HG03060 (cell line): Measurements from ENCODE around the gene NPPC.

ENCODE experiments used
- ATAC-seq: cut with Tn5 transposase; IDR thresholded peaks from one replicate; pipeline ENCODE4 v1.9.1; 2021; ENCODE audit warnings: low read depth, moderate number of reproducible peaks; ENCODE audit not compliant: unreplicated experiment

The NPPC gene

GRCh38 chr2:231936491-231936890 lies 10.3 kb upstream of the NPPC start:
- no peak for ATAC-seq

DNA sequence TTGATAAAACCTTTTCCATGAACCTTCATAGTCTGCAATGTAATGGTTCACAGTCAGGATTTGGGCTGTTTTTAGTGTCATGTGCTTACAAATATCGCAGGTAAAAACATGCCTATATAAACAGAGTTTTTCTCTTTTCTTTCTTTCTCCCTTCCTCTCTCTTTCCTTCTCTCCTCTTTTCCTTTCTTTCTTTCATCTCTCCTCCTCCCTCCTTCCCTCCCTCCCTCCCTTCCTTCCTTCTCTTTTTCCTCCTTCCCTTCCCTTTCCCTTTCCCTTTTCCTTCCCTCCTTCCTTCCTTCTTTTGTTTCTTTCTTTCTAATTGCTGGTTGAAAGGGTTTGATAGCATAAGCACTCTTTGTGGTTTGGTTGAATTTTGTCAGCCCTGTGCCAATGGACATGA lies 9.6 kb upstream of the NPPC start:
- ATAC-seq: no peak

- no peak for ATAC-seq
These were observed 9.0 kb upstream of the NPPC start for GRCh38 chr2:231935207-231935524.

- no peak for ATAC-seq
These were observed 8.4 kb upstream of the NPPC start for GRCh38 chr2:231934441-231935206.

DNA sequence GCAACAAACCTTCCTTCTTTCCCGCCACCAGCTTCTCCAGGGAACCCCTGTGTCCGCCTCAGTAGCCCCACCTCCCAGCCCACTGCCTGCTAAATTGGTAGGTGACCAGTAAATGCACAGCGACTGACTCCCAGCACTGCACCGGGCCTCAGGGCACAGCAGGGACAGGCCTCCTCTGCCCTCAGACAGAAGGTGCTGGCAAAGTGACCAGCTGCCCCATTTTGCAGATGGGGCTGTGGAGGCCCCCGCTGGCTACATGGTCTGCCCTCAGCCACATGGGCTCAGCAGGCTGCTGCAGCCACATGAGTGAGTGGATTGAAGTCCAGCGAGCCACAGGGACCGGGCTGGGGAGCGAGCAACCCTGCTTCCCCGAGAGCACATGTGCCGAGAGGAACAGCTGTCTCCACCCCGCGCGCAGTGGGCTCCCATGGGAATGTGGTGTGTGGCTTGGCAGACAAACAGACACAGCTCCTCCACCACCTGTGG lies 7.8 kb upstream of the NPPC start:
- no peak for ATAC-seq

DNA sequence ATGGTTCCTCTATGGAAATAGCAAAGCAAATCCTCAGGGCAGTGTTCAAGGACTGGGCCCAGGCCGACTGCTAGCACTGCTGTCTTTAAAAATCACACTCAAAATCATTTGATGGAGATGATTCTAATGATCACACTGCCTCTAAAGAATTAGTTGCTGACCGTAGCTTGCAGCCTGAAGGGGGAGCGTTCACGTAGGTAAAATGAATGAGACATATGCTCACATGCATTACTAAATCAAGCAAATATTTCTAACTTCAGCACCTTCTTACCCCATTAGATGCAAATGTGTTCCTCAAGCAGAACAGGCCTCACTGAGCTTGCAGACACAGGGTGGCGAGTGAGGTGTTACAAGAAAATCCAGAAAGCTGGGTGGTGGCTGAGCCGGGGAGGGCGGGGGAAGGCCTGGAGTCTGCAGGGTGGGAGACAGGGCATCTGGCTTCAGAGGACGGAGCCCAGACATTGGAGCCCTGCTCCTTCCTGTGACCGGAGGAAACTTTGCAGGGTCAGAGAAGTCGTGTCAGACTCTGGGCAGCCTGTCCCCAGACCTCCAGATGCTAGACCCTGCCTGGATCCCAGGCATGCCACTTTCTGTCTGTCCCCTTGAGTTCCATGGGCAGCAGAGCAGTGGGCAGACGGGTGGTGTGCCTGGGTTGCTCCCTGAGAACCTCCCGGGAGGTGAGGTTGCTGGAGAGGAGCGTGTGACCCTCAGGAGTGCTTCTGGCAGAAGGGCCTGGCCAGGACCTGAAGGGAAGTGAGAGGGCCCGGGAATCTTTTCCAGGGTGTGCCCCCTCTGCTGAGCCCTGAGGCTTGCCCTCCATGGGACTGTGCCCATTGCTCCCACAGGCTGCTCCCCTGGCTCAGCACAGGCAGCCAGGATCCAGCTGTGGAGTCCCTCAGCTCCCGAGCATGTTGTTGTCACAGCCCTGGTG lies 7.1 kb upstream of the NPPC start:
- no peak for ATAC-seq

- ATAC-seq: no peak
These were observed 6.4 kb upstream of the NPPC start for GRCh38 chr2:231932711-231932970.

DNA sequence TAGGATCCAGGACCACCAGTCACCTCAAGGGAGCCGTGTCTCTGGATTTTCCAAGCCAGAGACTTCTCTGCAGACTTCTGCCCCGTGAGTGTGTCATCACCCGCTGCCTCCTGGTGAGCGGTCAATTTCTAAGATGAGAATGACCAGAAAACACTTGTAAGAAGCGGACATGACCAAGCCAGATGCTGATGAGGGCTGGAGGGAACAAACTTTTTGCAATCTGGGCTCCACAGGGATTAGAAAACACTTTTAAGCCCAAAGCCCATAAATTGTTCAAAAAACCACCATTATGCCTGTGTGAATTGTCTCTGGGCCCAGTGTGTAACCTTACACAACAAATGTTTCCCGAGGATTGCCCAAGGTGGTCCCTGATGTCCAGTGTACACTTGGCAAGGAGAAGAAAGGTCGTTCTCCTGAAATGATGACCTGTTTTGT lies 5.3 kb upstream of the NPPC start:
- no peak for ATAC-seq

- no peak for ATAC-seq
These were observed 4.5 kb upstream of the NPPC start for GRCh38 chr2:231930593-231931281.

- ATAC-seq: no peak
These were observed 3.9 kb upstream of the NPPC start for GRCh38 chr2:231929961-231930592.

DNA sequence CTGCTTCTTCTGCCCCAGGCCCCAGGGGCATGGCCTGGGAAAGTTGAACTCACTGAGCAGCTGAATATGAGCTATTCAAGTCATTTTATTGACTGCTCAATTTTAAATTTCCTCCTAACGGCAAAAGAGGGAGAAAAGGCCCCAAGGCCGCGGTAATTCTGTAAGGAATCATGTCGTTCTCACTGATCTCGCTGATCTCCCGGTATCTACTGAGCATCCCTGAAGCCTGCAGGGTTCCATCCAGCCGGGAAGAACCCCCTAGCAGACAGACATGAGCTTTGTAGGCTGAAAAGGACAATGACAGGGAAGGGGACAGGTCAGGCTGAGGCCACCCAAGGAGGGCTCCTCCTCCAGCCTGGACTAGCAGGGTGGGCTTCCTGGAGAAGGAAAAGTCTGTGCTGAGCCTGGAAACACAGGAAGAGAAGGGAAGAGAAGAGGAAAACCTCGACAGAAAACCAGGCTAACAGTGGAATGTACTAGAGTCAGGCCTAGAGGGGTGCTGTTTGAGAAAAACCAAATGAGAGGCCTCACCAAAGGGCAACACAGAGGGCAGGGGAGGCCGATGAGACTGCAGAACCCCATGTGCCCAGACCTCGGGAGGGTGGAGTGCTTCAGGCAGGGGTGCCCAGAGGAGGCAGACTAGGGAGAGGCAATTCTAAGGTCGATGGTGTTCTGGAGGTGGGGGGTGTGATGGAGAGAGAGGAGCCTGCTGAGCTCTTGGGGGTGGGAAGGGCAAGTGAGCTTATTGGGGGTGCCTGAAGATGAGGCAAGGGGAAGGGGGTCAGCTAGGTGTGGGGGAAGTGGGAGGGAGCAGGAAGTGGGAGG lies 2.9 kb upstream of the NPPC start:
- no peak for ATAC-seq

DNA sequence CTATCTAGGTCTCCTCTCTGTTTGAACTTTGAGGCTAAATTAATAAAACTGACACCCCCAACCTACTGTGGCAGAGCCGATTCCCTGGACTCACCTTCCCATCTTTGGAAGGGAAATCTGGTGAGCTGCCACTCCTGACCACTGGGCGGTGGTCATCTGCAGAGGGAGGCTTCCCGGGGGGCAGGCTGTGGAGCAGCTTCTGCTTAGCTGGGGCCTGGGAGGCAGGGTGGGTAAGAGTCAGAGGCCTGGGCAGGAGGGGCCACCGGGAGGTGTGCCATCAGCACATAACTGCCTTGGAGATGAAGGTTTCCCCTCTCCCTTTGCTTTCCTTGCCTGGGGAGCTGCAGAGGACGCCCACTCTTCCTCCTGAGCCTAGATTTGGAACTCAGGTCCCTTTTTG lies 2.3 kb upstream of the NPPC start:
- ATAC-seq: no peak

DNA sequence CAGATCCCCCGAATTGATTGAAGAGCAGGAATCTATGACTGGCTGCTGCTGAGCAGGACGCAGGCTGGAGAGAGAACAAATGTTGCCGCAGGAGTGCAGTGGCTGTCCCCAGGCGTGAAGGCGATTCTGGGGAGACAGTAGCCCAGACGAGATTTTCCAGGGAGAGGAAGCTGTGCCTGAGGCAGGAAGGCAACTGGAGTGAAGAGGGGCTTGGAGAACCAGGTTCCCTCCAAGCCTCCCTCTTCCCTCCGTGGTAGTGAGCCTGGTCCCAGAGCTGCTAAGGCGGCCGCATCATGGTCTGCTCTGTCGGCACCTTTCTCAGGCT lies 1.3 kb upstream of the NPPC start:
- no peak for ATAC-seq

GRCh38 chr2:231926761-231927565 lies 767 bp upstream of the NPPC start:
- ATAC-seq: no peak

- no peak for ATAC-seq
These were observed 655 bp downstream of the NPPC start for GRCh38 chr2:231925303-231926179.

DNA sequence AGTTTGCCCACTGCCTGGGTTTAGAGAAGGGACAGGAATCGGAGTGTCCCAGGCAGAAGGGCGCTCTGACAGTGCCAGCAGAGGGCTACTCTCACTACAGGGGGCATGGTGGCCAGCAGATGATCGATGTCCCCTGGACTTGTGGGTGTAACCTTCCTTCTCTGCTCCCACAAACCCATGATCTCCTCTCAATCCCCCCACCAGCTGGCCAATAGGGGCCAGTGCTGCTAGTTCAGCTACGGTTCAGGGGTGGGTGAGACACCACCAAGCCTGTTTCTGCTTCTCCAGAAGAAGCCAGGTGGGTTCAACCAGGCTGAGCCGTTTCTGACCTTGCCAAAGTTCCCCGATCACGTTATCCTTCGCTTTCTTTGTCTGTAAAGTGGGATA lies 1.3 kb downstream of the NPPC start:
- no peak for ATAC-seq

- no peak for ATAC-seq
These were observed 2.0 kb downstream of the NPPC start for GRCh38 chr2:231923951-231924888.

DNA sequence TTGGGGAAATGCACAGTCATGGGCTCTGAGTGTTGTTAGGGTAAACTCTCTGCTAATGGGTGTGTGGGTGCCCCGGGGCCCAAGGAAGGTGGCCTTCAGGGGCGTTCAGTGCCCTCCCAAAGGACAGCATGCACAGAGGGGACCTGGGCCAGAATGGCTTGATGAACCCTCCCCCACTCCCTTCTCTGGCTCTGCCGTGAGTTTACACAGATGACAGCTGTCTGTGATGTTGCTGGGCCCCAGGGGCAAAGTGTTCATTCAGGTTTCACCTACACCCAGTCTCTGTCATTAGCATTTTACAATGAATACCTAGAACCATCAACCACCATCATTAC lies 3.2 kb downstream of the NPPC start:
- ATAC-seq: no peak
